ENCODE data around the gene YWHAH.
A peak's percentile ranks its signal among the peaks of the same experiment; 100 is the strongest.

Gene YWHAH

DNA sequence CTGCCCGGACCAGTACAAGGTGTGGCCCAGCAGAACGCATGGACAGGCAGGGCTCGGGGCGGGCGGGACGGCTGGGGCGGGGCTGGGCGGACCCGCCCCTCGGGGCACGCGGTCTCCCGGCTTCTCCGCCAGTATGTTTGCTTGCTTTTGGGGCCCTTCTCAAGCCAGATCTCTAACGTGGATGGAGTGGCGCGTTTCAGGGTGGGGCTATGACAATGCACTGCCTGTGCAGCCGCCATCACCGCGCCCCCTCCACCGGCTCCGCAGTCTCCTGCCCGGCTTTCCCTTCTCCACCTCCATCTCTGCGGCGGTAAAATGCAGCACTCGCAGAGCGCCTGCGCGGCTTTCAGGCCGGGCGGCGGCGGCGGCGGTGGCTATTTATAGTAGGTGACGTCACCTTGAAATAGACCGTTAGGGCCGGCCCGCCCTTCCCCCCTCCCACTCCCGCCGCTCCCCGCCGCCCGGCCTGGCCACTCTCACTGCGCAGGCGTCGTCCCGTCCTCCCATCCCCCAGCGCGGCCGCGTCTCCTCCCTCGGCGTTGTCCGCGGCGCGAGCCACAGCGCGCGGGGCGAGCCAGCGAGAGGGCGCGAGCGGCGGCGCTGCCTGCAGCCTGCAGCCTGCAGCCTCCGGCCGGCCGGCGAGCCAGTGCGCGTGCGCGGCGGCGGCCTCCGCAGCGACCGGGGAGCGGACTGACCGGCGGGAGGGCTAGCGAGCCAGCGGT is at the start of gene YWHAH:
TSS of gene YWHAH (plus strand) at position 558 of the 722 bp plus-strand sequence. CDS start 199 bp downstream, outside the sequence.
- TF ChIP-seq, protein P1, sequence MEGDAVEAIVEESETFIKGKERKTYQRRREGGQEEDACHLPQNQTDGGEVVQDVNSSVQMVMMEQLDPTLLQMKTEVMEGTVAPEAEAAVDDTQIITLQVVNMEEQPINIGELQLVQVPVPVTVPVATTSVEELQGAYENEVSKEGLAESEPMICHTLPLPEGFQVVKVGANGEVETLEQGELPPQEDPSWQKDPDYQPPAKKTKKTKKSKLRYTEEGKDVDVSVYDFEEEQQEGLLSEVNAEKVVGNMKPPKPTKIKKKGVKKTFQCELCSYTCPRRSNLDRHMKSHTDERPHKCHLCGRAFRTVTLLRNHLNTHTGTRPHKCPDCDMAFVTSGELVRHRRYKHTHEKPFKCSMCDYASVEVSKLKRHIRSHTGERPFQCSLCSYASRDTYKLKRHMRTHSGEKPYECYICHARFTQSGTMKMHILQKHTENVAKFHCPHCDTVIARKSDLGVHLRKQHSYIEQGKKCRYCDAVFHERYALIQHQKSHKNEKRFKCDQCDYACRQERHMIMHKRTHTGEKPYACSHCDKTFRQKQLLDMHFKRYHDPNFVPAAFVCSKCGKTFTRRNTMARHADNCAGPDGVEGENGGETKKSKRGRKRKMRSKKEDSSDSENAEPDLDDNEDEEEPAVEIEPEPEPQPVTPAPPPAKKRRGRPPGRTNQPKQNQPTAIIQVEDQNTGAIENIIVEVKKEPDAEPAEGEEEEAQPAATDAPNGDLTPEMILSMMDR (IDR thresholded peaks at IDR 0.05; ENCODE audit: low read depth, low read length), result no peak
- DNase-seq (ENCODE audit: extremely low read depth, low read depth), result peak; percentile 87

DNA sequence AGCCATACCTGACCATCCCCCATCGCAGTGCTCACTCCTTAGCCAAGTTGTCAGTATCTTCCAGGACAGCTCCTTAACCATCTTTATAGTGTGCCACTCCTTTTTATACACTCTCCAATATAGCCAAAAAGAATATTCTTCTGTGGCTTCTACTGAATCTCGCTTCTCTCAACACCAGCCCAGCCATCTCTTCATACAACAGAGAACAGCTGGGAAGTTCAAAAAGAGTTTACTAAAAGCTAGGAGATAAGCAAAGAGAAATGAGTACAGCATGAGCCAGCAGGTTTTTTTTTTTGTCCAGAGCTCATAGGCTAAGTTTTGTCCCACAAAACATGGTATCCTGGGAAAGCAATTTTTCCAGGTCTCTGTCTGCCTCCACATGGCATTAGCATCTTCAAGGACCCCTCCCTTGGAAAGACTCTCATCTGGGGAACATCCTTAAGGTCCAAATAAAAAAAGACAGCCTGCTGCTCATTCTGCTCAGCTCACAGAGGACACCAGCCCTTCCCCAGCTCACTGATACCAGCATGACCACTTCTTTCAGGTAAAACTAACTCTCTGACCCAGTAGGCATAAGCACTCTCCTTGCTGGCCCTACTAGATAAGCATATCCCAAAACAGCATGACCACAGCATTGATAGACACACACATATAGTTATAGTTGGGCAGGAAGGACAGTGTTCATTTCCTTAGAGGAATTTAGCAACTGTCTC is 48.8 kb upstream of the YWHAH start:
- TF ChIP-seq, protein P1 (IDR thresholded peaks at IDR 0.05; ENCODE audit: low read depth, low read length), result no peak
- DNase-seq (ENCODE audit: extremely low read depth, low read depth), result no peak

DNA sequence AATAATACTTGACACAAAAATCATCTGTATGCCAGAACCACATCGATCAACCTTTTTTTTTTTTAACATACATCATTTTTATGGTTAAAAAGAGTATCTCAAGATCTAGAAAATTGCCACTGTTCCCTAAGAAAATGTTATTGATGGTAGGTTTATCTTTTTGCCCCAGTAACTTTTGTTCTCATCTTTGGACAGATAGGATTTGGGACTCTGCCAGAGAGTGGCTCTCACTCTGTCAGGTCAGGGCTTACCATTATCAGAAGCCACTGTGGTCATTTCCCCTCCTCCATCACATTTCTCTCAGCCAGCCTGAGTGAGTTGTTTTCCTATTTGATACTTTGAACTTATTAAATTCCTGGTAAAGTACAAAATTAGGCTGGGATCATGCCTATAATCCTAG is 47.9 kb upstream of the YWHAH start:
- no peak for DNase-seq (ENCODE audit: extremely low read depth, low read depth)
- TF ChIP-seq, protein P1 (IDR thresholded peaks at IDR 0.05; ENCODE audit: low read depth, low read length), result no peak

GRCh38 chr22:31897842-31898805 is 46.2 kb upstream of the YWHAH start:
- DNase-seq (ENCODE audit: extremely low read depth, low read depth), result no peak
- TF ChIP-seq, protein P1 (IDR thresholded peaks at IDR 0.05; ENCODE audit: low read depth, low read length), result no peak

GRCh38 chr22:31898926-31899325 is 45.4 kb upstream of the YWHAH start:
- TF ChIP-seq, protein P1 (IDR thresholded peaks at IDR 0.05; ENCODE audit: low read depth, low read length), result no peak
- DNase-seq (ENCODE audit: extremely low read depth, low read depth), result no peak

DNA sequence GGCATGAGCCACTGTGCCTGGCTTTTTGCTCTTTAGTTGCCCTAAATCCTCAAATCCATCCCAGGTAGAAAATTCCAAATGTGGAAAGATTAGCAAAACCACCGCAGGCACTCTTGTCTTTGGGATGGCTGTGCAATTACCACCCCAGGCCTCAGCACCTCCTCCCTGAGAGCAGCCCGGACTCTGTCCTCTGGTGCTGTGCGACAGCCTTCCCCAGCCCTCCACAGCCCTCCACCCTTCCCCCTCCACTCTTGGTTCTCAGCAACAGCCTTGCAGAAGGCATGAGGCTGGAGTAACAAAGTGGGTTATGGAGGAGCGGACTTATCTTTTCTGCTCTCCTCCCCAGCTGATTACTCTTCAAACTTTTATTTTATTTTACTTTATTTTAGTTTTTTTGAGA is 44.7 kb upstream of the YWHAH start:
- no peak for DNase-seq (ENCODE audit: extremely low read depth, low read depth)
- TF ChIP-seq, protein P1 (IDR thresholded peaks at IDR 0.05; ENCODE audit: low read depth, low read length), result no peak
